WERI-Rb-1 (cell line): ENCODE results near the gene SASH1.

ENCODE experiments used
- DNase-seq: peaks from one replicate; pipeline ENCODE4 v3.0.0-alpha.2; 2020
- H3K27ac ChIP-seq: fragments of 250-450 bp; sonication (Bioruptor Pico); 2 replicates; pipeline ENCODE4 v1.5.1; 2020; ENCODE audit warnings: mild to moderate bottlenecking, moderate library complexity
- H3K27me3 ChIP-seq: fragments of 250-450 bp; sonication (Bioruptor Pico); 2 replicates; pipeline ENCODE4 v1.5.1; 2021; ENCODE audit warnings: mild to moderate bottlenecking, low read depth, moderate library complexity; ENCODE audit not compliant: insufficient read depth, severe bottlenecking
- H3K36me3 ChIP-seq: fragments of 250-450 bp; sonication (Bioruptor Pico); 2 replicates; pipeline ENCODE4 v1.5.1; 2020; ENCODE audit warnings: mild to moderate bottlenecking, moderate library complexity
- H3K4me3 ChIP-seq: 2 replicates; pipeline ENCODE4 v1.5.1; 2011; ENCODE audit warnings: low read depth, mild to moderate bottlenecking, control low read depth, low read length
- H3K9me3 ChIP-seq: fragments of 250-450 bp; sonication (Bioruptor Pico); 2 replicates; pipeline ENCODE4 v1.5.1; 2021; ENCODE audit warnings: mild to moderate bottlenecking, moderate library complexity; ENCODE audit not compliant: severe bottlenecking
- CTCF ChIP-seq: IDR thresholded peaks from 2 replicates; pipeline ENCODE4 v1.5.1; 2011; ENCODE audit warnings: low read depth, mild to moderate bottlenecking, control low read depth, inconsistent platforms, low read length

The SASH1 gene

GRCh38 chr6:148593130-148593812 is 250.6 kb downstream of the SASH1 start:
- no peak for DNase-seq
- no peak overlapping the region for H3K27ac ChIP-seq
- no peaks in the 10 kb centered on the region for H3K9me3 ChIP-seq
- H3K4me3 ChIP-seq: no peak overlapping the region
- H3K27me3 ChIP-seq: no peaks in the 10 kb centered on the region
- H3K36me3 ChIP-seq: no peaks in the 10 kb centered on the region
- TF ChIP-seq CTCF: no peak

DNA sequence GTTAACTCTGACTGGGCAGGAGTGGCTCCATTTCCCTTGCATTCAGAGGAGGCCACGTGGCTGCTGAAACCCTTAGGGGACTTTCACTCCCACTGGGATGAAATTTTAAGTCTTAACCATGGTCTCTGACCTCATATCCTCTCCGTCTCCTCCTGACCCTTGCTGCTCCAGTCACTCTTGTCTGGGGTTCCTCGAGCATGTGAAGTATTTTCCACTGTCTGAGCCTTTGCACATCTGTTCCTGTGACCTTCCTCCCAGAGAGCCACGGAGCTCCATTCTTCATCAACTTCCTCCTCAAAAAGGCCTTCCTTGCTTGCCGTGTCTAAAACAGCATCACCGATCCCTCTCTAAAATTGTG is 251.2 kb downstream of the SASH1 start:
- no peaks in the 10 kb centered on the region for H3K27me3 ChIP-seq
- H3K4me3 ChIP-seq: no peak overlapping the region
- DNase-seq: no peak
- no peak for TF ChIP-seq CTCF
- no peaks in the 10 kb centered on the region for H3K36me3 ChIP-seq
- no peak overlapping the region for H3K27ac ChIP-seq
- no peaks in the 10 kb centered on the region for H3K9me3 ChIP-seq

GRCh38 chr6:148595550-148595949 is 252.9 kb downstream of the SASH1 start:
- no peak for TF ChIP-seq CTCF
- H3K27ac ChIP-seq: no peak overlapping the region
- no peaks in the 10 kb centered on the region for H3K27me3 ChIP-seq
- H3K36me3 ChIP-seq: no peaks in the 10 kb centered on the region
- DNase-seq: no peak
- no peaks in the 10 kb centered on the region for H3K9me3 ChIP-seq
- H3K4me3 ChIP-seq: no peak overlapping the region

GRCh38 chr6:148596891-148597455 is 254.3 kb downstream of the SASH1 start:
- H3K4me3 ChIP-seq: no peak overlapping the region
- no peaks in the 10 kb centered on the region for H3K36me3 ChIP-seq
- DNase-seq: no peak
- H3K27ac ChIP-seq: no peak overlapping the region
- no peak for TF ChIP-seq CTCF
- H3K9me3 ChIP-seq: no peaks in the 10 kb centered on the region
- no peaks in the 10 kb centered on the region for H3K27me3 ChIP-seq

- no peak overlapping the region for H3K27ac ChIP-seq
- H3K27me3 ChIP-seq: no peaks in the 10 kb centered on the region
- no peak for DNase-seq
- no peaks in the 10 kb centered on the region for H3K36me3 ChIP-seq
- H3K4me3 ChIP-seq: no peak overlapping the region
- H3K9me3 ChIP-seq: no peaks in the 10 kb centered on the region
- no peak for TF ChIP-seq CTCF
Observed at GRCh38 chr6:148598724-148599123, 256.1 kb downstream of the SASH1 start.

- Histone ChIP-seq H3K36me3 (no peaks in the 10 kb centered on the region), H3K27me3 (no peaks in the 10 kb centered on the region), H3K27ac (no peak overlapping the region), H3K9me3 (no peaks in the 10 kb centered on the region), H3K4me3 (no peak overlapping the region)
- TF ChIP-seq CTCF: no peak
- DNase-seq: no peak
Observed at GRCh38 chr6:148599967-148600426, 257.4 kb downstream of the SASH1 start.
